HepG2 (cell line): ENCODE measurements around the gene MEMO1. TPM values are rescaled to one million over a fixed set of nuclear protein-coding genes. Genes with fewer than 3 reads are reported as not detected.

Experiments
- DBP ChIP-seq: sonication (generic); formaldehyde crosslinking; IDR thresholded peaks from 2 replicates; pipeline ENCODE4 v1.4.0; 2020; ENCODE audit warnings: missing genetic modification reagents; ENCODE audit errors: not compliant biosample characterization
- FOXJ3 ChIP-seq: sonication (generic); formaldehyde crosslinking; IDR thresholded peaks from 2 replicates; pipeline ENCODE4 v1.4.0; 2020; ENCODE audit warnings: missing genetic modification reagents, mild to moderate bottlenecking, borderline replicate concordance
- MIER3 ChIP-seq: IDR thresholded peaks from 2 replicates; pipeline ENCODE4 v1.6.1; 2016; ENCODE audit warnings: missing compliant biosample characterization, borderline replicate concordance
- MXD4 ChIP-seq: IDR thresholded peaks from 2 replicates; pipeline ENCODE4 v1.6.1; 2016; ENCODE audit warnings: mild to moderate bottlenecking, missing biosample characterization, missing genetic modification reagents
- NFKB2 ChIP-seq: sonication (generic); formaldehyde crosslinking; IDR thresholded peaks from 2 replicates; pipeline ENCODE4 v1.4.0; 2020; ENCODE audit warnings: missing genetic modification reagents, borderline replicate concordance
- POLR2A ChIP-seq, 2 experiments: IDR thresholded peaks; 2 replicates each; pipeline ENCODE4 v1.6.1; 2011; ENCODE audit warnings: low read depth in 2 of 2, low read length in 2 of 2, mild to moderate bottlenecking in 1 of 2, moderate library complexity in 1 of 2; ENCODE audit not compliant: insufficient read depth in 1 of 2
- TEF ChIP-seq: sonication (generic); formaldehyde crosslinking; IDR thresholded peaks from 2 replicates; pipeline ENCODE4 v1.5.0; 2020; ENCODE audit warnings: missing genetic modification reagents
- ZBTB21 ChIP-seq: sonication (generic); formaldehyde crosslinking; IDR thresholded peaks from 2 replicates; pipeline ENCODE4 v1.4.0; 2020; ENCODE audit warnings: missing genetic modification reagents
- ZBTB33 ChIP-seq: sonication (generic); formaldehyde crosslinking; IDR thresholded peaks from 2 replicates; pipeline ENCODE4 v1.4.0; 2020; ENCODE audit warnings: missing genetic modification reagents
- ZBTB39 ChIP-seq: sonication (generic); formaldehyde crosslinking; IDR thresholded peaks from 2 replicates; pipeline ENCODE4 v1.5.0; 2020; ENCODE audit warnings: missing genetic modification reagents
- ZMYM2 ChIP-seq: sonication (generic); formaldehyde crosslinking; IDR thresholded peaks from 2 replicates; pipeline ENCODE4 v1.8.0; 2022; ENCODE audit warnings: mild to moderate bottlenecking, missing genetic modification reagents
- ZNF10 ChIP-seq: sonication (generic); formaldehyde crosslinking; IDR thresholded peaks from 2 replicates; pipeline ENCODE4 v1.4.0; 2020; ENCODE audit warnings: mild to moderate bottlenecking, low read depth, missing genetic modification reagents, borderline replicate concordance
- ZNF281 ChIP-seq: sonication (generic); formaldehyde crosslinking; IDR thresholded peaks from 2 replicates; pipeline ENCODE4 v1.4.0; 2020; ENCODE audit warnings: missing genetic modification reagents, borderline replicate concordance
- ZNF362 ChIP-seq: sonication (generic); formaldehyde crosslinking; IDR thresholded peaks from 2 replicates; pipeline ENCODE4 v1.4.0; 2020; ENCODE audit warnings: missing genetic modification reagents, mild to moderate bottlenecking, borderline replicate concordance
- ZNF503 ChIP-seq: sonication (generic); formaldehyde crosslinking; IDR thresholded peaks from 2 replicates; pipeline ENCODE4 v1.4.0; 2020; ENCODE audit warnings: missing genetic modification reagents
- ZNF564 ChIP-seq: sonication (generic); formaldehyde crosslinking; IDR thresholded peaks from 2 replicates; pipeline ENCODE4 v1.8.1; 2023; ENCODE audit warnings: mild to moderate bottlenecking, missing genetic modification reagents
- polyA plus RNA-seq, 8 experiments: library from polyadenylated mRNA; depleted of rRNA in 3 of 8; stranded (reverse) in 7 of 8; unstranded in 1 of 8; fragments of >200 nt; fragmentation: Illumina TruSeq in 4 of 8; extraction: Trizol in 4 of 8; gene quantifications; 2 replicates each; pipeline versions ENCODE4 v1.2.1 to v1.2.3, GENCODE V29; 2011 to 2016; ENCODE audit warnings: low read depth in 4 of 8, missing spikeins in 1 of 8, mixed read lengths in 1 of 8; ENCODE audit not compliant: insufficient read depth in 1 of 8
- total RNA-seq, 5 experiments: library from RNA; depleted of rRNA; stranded (reverse); fragments of >200 nt; fragmentation: Illumina TruSeq; extraction: Trizol; gene quantifications; 2 replicates each; pipeline ENCODE4 v1.2.3, GENCODE V29; 2016; ENCODE audit warnings: low read depth in 1 of 5

The MEMO1 gene
- total and polyA plus RNA-seq, 2 of the 13 experiments (the other 11 are each of a cell fraction or from before 2014, with no cell fraction given): 69.8 to 81.6 TPM

GRCh38 chr2:32039447-32040219 is 28.8 kb upstream of the MEMO1 start, which contains the start of gene DPY30 (continued):
- peak; percentile 41; the same call in 1 of the 2 replicates for TF ChIP-seq ZBTB33 (CRISPR knock-in tag)
- TF ChIP-seq DBP (CRISPR knock-in tag): peak; percentile 81
- TF ChIP-seq ZBTB21: no peak
- TF ChIP-seq ZNF503 (CRISPR knock-in tag): peak; percentile 60
- TF ChIP-seq TEF (CRISPR knock-in tag): peak; percentile 82
- TF ChIP-seq ZNF362 (CRISPR knock-in tag): peak; percentile 61
- peak; percentile 66; the same call in 1 of the 2 replicates for TF ChIP-seq MIER3 (CRISPR knock-in tag)
- TF ChIP-seq MXD4 (CRISPR knock-in tag): peak; percentile 76
- peak; percentile 80; the same call in 1 of the 2 replicates for TF ChIP-seq FOXJ3 (CRISPR knock-in tag)
- peak; percentile 56; the same call in 1 of the 2 replicates for TF ChIP-seq ZMYM2 (CRISPR knock-in tag)
- peak; percentile 98 to 100 for TF ChIP-seq POLR2A (IDR thresholded peaks at IDR 0.05; ENCODE audit: insufficient read depth in 1 of 2, low read depth in 2 of 2, low read length in 2 of 2)
- no peak; the same call in 1 of the 2 replicates for TF ChIP-seq ZNF281 (CRISPR knock-in tag)
- peak; percentile 78; the same call in 1 of the 2 replicates for TF ChIP-seq ZNF564 (CRISPR knock-in tag)
- no peak for TF ChIP-seq ZBTB39 (CRISPR knock-in tag)
- TF ChIP-seq ZNF10 (CRISPR knock-in tag): no peak
- peak; percentile 93; the same call in 1 of the 2 replicates for TF ChIP-seq NFKB2
